Measurements from ENCODE around the gene LITAFD.

GRCh38 chr16:8853611-8854010 lies 28.5 kb upstream of the LITAFD start:
- TF ChIP-seq CTCF (IDR thresholded peaks at IDR 0.05) (no peak), POLR2A (IDR thresholded peaks at IDR 0.05) (no peak)
